GM18909 (cell line): ENCODE measurements around the gene NAGK.
"Not testable (repeated sequence)": the region's sequence is repeated elsewhere in the genome, so short reads cannot be mapped to it uniquely, and the experiment has no call there.

Experiments used
- ATAC-seq: cut with Tn5 transposase; IDR thresholded peaks from one replicate; pipeline ENCODE4 v1.9.1; 2021; ENCODE audit warnings: mild to moderate bottlenecking; ENCODE audit not compliant: unreplicated experiment, poor library complexity

Gene NAGK

DNA sequence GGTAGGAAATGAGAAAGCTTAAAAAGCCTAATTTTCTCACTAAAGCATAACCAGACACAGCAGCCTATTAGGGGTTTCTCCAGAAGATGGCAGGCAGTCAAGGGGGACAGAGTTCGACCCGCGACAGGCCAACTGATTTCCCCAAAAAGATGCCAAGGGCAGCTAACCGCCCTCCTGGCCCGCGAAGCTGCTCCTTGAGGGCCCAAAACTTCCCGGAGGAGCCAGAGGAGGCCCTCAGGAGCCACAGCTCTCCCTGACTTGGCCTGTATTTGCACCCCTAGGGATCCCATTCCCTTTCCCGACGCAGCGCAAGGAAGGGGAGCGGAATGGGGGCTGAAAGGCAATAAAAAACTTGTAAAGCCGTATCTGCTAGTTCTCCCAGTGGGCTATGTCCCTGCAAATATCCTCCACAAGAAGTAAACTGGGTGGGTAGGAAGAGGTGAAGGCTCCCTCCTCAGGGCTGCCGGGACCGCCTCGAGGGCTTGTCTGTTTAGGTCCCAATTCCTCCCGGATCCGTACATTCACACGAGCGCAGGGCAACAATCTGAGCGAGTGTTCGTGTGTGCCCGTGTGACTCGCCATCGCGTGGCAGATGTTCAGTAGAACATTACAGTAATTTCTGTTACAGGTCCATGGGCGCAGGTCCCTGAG is 756 bp upstream of the NAGK start:
- ATAC-seq, result peak; percentile 1

DNA sequence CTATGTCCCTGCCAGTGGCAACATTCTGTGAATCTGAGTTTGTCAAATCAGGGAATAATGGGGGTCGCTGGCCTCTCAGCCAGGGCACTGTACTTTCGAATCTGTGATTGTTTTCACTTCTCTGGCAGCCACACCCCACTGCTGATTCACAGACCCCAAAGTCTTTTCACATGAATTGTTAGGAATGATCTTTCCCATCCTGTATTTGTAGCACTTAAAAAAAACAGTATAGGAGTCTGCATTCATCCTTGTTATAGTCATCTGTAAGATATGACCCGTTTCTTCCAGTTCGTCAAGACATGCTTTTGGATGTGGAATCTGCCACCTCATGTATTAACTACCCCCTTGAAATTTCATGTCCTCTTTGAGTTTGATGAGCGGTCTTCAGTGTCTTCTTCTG is 928 bp downstream of the NAGK start:
- ATAC-seq, result no peak

DNA sequence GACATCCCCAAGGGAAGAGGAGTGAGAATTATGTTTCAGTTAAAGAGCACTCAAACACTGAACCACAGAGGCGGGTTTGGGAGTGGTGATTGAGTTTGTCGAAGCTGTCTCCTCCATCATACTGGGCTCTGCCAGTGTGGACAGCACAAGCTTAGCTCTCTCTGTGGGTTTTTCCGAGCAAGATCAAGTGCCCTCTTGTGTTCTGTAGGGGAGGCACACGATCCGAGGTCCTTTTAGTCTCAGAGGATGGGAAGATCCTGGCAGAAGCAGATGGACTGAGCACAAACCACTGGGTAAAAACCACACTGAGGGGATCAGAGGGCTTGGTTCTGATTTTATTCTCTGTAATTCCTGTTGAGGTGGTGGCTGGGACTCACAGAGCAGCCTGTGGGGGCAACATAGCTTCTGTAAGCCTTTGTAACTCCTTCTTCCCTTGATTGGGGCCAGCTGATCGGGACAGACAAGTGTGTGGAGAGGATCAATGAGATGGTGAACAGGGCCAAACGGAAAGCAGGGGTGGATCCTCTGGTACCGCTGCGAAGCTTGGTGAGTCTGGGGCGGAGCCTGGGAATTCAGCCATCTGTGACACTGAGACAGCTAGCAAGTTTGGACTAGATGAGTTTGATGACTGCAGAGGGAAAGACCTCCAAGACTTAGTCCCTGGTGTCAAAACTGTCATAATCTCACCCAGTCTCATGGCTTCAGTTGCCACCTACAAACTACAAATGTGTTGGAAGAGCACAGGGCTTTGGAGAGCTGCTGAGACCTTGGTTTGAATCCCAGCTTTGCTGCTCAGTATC is 2.0 kb downstream of the NAGK start:
- ATAC-seq, result no peak

DNA sequence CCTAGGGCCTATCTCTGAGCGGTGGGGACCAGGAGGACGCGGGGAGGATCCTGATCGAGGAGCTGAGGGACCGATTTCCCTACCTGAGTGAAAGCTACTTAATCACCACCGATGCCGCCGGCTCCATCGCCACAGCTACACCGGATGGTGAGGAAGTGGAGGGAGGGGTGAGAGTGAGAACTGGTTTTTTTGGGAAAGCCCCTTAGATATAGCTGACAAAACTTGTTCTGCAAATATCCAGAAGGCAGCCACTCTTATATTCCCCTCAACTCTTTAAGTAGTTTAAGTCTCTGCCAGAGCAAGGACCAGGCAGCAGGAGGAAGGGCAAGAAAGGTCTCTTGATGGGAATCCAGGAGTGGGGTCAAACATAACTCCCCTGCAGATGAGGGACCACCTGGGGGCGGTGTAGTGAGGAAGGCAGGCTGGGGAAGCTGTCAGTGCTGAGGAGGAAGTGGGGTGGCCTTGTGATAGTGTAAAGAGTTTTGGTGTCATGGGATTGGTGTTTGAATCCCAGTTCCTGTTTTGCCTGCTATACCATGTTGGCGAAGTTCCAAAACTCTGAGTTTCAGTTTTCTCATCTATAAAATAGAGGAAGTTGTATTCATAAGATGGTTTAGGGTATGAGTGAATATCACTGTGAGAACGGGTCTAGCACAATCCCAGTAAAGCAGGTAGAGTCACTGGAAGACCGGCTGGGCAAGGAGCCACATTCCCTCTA is 3.4 kb downstream of the NAGK start:
- peak; percentile 49 for ATAC-seq

DNA sequence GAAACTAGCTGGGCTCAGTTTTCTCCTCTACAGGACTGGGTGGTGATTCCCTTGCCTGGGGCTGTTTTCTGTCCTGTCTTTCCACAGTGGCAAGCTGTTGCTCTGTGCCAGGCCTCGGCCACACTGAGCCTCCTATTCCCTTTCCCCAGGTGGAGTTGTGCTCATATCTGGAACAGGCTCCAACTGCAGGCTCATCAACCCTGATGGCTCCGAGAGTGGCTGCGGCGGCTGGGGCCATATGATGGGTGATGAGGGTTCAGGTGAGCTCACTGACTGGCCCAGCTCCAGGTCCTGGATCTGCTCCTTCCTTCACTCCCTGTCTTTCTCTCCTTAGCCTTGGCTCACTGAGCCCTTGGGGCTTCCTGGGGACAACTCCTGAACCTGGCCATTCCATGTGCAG is 4.0 kb downstream of the NAGK start:
- ATAC-seq, result no peak

DNA sequence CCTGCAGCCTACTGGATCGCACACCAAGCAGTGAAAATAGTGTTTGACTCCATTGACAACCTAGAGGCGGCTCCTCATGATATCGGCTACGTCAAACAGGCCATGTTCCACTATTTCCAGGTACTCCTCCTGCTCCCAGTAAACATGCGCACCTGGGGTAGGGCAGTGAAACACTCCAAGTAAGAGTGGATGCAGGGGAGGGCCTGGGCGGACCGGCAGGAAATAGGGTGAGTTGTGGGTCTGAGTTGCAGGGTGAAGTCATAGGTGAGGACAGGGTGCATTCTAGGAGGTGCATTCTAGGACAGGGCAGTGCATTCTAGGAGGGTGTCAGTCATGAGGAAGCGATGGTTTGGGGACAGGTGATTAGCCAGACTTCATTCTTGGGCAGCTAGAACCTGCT is 5.0 kb downstream of the NAGK start:
- no peak for ATAC-seq

DNA sequence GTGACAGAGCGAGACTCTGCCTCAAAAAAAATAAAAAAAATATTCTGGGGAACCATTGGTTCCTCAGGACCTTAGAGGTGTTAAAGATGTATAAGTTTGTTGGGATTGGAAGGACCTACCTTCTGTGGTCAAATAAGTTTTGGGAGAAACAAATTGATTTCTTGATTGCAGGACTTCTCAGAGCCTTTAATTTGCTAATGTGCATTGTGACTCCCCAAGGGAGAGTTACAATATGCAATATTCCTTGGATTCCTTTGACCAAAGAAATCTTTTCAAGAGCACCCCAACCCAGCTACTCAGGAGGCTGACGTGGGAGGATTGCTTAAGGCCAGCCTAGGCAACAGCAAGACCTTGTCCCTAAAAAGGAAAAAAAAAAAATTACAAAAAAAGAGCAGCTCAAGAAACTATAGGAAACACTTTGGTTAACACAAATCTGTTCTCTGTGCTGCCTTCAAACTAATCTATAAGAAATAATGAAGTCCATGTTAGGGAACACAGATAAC is 6.5 kb downstream of the NAGK start:
- ATAC-seq, result no peak

DNA sequence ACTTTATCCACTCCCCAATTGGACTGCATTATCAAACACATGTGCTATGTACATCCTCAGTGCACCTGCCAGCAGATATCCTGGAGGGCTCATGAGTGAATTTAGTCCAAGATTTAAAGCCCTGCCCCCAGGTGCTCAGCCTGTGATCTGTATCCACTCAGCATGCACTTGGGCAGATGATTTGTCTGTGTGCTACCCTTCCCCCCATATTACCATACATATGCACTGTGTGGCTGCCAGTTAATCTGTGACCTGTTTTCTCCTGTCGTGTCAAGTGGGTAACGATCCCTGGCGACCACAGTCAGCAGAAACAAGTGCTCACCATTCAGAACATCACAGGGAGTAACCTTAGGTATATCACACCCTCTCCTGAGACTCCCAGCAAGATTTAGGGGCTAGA is 10.2 kb downstream of the NAGK start:
- no peak for ATAC-seq

DNA sequence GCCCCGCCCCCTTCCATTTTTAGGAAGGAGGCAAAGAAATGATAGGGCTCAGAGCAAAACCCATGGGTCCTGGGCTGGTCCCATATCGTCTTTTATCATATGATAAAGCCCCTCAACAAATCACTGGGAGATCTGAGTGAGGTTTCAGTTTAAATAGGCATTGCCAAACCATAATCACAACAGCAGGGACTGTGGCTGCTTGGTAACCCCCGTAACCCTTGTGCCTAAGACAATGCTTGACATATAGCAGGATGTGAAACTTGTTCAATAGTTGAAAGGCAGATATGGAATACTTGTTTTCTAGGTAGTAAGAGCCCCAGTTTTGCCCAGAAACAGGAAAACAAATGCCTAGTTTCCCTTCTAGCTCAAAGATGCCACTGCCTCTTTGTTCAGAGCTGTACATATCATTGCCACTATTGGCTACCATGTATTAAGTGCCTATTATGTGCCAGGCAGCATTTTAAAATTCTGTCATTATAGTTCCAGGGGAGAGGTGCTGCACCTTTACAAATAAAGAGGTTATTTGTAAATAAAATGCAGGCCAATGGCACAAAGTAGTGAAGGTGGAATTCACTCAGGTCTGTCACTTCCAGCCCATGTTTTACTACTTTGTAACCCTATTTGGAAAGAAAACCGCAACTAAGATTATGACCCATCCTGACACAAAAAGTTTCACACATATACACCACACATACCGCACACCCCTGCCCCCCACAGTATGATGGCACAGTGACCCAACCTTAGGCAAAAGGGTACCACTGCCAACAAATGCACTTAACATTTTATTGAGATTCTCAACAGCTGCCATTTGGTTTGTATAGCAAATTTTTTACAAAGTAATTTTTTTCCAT is 14.2 kb downstream of the NAGK start:
- no peak for ATAC-seq

DNA sequence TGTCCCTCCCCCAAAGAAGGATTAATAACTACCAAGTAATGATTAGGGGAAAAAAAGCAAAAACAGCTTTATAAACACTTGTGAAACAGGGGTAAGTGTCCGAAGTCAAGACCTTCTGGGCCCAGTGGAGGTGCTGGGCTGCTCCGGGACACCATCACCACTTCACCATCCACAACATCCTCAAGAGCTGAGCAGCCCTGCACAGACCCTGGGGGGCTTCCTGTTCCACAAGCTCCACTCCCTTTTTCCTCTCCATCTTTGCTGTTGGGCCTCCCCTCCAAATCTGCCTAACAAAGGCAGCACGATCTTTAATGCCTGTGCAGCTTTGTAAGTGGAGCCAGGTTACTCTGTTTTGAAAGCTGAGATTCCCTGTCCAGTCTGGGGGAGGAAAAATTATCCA is 14.8 kb downstream of the NAGK start:
- ATAC-seq, result not testable (repeated sequence)

DNA sequence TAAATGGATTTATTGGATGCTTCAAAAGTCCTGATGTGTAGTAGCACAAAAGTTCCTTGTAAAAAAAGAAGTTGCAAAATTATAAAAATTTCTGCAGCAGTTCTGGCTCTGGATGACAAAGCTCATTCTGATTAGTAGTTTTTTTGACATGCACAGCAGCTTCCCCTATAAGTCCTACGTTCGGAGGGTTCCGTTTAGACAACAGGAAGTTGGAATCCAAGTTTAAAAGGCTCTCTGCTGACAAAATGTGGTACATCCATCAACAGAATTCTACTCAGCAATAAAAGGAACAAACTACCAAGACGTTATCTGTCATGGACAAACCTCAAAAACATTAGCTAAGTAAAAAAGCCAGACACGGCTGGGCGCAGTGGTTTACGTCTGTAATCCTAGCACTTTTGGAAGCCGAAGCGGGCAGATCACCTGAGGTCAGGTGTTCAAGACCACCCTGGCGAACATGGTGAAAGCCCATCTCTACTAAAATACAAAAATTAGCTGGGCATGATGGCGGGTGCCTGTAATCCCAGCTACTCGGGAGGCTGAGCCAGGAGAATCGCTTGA is 15.4 kb downstream of the NAGK start:
- ATAC-seq, result not testable (repeated sequence)

DNA sequence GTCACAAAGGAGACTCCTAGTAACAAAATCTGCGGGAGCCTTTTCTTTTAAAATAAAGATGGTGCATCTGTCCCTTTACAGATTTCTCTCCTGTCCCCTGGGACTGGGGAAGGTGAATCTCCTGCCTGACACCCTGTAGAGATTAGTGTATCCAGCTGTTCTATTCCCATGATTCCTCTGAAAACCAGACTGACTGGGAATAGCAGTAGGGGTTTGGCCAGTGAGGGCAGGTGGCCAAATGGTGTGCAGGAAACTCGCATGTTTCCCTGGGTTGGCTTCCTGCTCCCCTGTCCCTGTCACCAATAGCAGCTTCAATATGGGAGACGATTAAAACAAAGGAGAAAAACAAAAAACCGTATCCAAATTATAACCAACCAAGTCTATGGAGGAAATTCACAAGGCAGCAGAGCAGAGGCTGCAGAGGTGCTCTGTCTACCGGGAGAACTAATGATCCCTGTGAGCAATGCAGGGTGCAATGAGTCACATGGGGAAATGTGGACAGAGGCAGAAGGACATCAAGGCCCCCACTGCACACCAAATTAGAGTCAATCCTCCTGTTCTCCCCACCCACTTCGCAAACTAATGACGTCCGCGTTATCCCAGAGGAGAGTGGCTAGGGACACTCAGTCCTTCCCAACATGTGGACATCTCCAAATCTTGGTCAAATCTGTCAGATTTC is 17.0 kb downstream of the NAGK start:
- not testable (repeated sequence) for ATAC-seq

DNA sequence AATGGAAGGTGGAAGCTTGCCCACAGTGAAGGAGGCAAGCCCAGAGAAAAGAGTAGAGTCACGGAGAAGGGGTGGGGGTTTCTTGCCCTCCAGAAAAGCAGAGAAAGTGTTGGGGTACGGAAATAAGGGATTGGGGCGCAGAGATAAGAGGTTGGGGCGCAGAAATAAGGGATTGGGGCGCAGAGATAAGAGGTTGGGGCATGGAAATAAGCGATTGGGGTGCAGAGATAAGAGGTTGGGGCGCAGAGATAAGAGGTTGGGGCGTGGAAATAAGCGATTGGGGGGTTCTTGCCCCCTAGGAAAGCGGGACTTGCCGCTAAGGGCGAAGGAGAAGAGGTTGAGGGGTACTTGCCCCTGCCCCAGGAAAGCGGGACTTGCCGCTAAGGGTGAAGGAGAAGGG is 21.0 kb downstream of the NAGK start:
- not testable (repeated sequence) for ATAC-seq

DNA sequence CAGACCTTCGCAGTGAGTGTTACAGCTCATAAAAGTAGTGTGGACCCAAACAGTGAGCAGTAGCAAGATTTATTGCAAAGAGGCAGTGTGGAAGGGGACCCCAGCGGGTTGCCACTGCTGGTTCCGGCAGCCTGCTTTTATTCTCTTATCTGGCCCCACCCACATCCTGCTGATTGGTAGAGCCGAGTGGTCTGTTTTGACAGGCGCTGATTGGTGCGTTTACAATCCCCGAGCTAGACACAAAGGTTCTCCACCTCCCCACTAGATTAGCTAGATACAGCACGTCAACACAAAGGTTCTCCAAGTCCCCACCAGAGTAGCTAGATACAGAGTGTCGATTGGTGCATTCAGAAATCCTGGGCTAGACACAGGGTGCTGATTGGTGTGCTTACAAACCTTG is 23.4 kb downstream of the NAGK start:
- ATAC-seq, result not testable (repeated sequence)

DNA sequence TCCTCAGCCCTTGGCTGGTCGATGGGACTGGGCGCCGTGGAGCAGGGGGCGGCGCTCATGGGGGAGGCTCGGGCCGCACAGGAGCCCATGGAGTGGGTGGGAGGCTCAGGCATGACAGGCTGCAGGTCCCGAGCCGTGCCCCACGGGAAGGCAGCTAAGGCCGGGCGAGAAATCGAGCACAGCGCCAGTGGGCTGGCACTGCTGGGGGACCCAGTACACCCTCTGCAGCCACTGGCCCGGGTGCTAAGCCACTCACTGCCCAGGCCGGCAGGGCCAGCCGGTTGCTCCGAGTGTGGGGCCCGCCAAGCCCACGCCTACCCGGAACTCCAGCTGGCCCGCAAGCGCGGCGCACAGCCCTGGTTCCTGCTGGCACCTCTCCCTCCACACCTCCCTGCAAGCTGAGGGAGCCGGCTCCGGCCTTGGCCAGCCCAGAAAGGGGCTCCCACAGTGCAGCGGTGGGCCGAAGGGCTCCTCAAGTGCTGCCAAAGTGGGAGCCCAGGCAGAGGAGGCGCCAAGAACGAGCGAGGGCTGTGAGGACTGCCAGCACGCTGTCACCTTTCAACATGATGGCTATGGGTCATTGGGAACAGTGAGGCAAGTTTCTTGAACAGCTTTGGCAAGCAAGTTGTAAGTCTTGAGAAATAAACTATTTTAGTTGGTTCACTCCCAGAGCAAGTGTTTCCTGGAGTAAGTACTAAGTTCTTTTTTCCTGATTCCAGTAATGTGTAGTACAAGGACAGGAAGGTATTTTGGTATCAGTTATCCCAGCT is 24.2 kb downstream of the NAGK start:
- ATAC-seq, result not testable (repeated sequence)

DNA sequence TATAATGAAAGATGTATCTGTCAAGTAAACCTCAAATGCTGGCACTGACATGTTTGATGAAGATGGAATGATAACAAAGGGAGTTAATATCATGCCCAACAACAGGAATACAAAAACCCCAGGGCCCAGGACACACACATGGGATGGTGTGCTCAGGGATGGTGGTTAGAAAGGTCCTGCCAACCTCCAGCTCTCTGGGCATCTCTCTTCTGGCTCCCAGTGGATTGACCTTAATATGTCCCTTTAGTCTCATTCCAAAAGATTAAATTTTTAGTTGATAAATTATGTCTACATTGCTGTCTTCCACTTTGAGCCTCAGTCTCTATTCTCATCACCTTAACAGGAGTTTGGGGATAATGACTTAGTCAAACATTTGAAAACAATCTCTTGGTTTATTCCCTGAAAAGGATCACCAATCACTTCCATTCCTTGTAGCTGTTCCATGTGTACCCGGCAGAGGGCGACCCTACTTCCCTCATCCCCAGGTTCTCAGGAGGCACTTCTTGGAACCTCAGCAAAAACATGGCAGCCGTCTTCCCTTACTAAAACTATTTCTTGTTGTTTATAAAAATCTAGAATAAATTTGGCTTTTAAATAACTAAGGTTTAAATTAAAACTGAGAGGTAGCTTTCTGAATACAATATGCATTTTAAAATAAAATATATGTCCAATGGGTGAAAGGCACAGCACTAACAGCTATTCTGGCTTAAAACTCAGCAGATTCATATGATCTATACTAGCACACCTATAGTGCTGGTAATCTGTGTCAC is 31.9 kb downstream of the NAGK start:
- ATAC-seq, result no peak

DNA sequence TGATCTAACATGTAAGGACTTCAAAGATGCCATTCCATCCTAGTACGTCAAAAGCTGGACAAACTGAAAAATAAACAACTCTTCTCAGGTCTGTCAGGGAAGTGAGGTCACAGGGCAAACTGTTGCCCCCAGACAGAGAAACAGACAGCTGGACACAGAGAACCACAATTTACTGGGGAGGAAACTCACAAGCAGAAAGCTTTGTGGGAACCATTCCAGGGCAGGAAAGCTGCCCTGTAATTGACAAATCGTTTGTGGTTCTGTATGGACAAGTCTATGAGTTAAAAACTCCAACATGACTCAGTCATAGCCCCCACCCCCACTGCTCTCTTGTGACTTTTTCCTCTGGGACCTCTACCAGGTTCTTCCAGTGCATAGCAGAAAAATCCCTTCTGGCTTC is 33.2 kb downstream of the NAGK start:
- no peak for ATAC-seq
